ENCODE results near the gene TRIO.

The TRIO gene

GRCh38 chr5:14256026-14256690 is 113.0 kb downstream of the TRIO start:
- no peak overlapping the region for H3K9ac ChIP-seq (ENCODE audit: low read length)
- H3K4me3 ChIP-seq (ENCODE audit: insufficient read depth, low read length, poor library complexity, severe bottlenecking) = no peak overlapping the region
- no peak overlapping the region for H3K27ac ChIP-seq (ENCODE audit: low read depth, low read length)
- no peak overlapping the region for H3K4me2 ChIP-seq (ENCODE audit: low read depth, low read length, poor library complexity, severe bottlenecking)
- 0 out of 2 replicates have a peak, but pooled peaks cover 4% of the 10 kb centered on the region for H3K9me3 ChIP-seq (ENCODE audit: insufficient read depth, low read length)
- H4K20me1 ChIP-seq (ENCODE audit: low read depth, low read length) = peaks cover 16% of the 10 kb centered on the region; the same call in 1 of the 2 replicates
- H3K36me3 ChIP-seq (ENCODE audit: low read length) = no peaks in the 10 kb centered on the region
- no peaks in the 10 kb centered on the region for H3F3A ChIP-seq (ENCODE audit: insufficient read depth)
- no peaks in the 10 kb centered on the region for H3K27me3 ChIP-seq (ENCODE audit: low read length)
- H2AFZ ChIP-seq (ENCODE audit: low read depth, low read length, severe bottlenecking) = no peak overlapping the region
- H3K9me2 ChIP-seq (replicated peaks; ENCODE audit: insufficient read depth, low read length) = no peaks in the 10 kb centered on the region
- no peak for TF ChIP-seq EZH2phosphoT487 (conservative IDR thresholded peaks at IDR 0.05; ENCODE audit: low read length)
- TF ChIP-seq CTCF (IDR thresholded peaks at IDR 0.05; ENCODE audit: insufficient read depth, low read length, poor library complexity, severe bottlenecking) = no peak
- no peaks in the 10 kb centered on the region for H3K79me2 ChIP-seq (ENCODE audit: insufficient read depth, low read length)

GRCh38 chr5:14256756-14257393 is 113.7 kb downstream of the TRIO start:
- TF ChIP-seq EZH2phosphoT487 (conservative IDR thresholded peaks at IDR 0.05; ENCODE audit: low read length) (no peak), CTCF (IDR thresholded peaks at IDR 0.05; ENCODE audit: insufficient read depth, low read length, poor library complexity, severe bottlenecking) (no peak)
- H3K9ac ChIP-seq (ENCODE audit: low read length) = no peak overlapping the region
- H3K4me2 ChIP-seq (ENCODE audit: low read depth, low read length, poor library complexity, severe bottlenecking) = no peak overlapping the region
- H3K4me3 ChIP-seq (ENCODE audit: insufficient read depth, low read length, poor library complexity, severe bottlenecking) = no peak overlapping the region
- no peak overlapping the region for H2AFZ ChIP-seq (ENCODE audit: low read depth, low read length, severe bottlenecking)
- no peak overlapping the region for H3K27ac ChIP-seq (ENCODE audit: low read depth, low read length)
- no peaks in the 10 kb centered on the region for H3K9me2 ChIP-seq (replicated peaks; ENCODE audit: insufficient read depth, low read length)
- no peaks in the 10 kb centered on the region for H3K36me3 ChIP-seq (ENCODE audit: low read length)
- no peaks in the 10 kb centered on the region for H3K27me3 ChIP-seq (ENCODE audit: low read length)
- H3K9me3 ChIP-seq (ENCODE audit: insufficient read depth, low read length) = 0 out of 2 replicates have a peak, but pooled peaks cover 4% of the 10 kb centered on the region
- H3K79me2 ChIP-seq (ENCODE audit: insufficient read depth, low read length) = no peaks in the 10 kb centered on the region
- no peaks in the 10 kb centered on the region for H3F3A ChIP-seq (ENCODE audit: insufficient read depth)
- 0 out of 2 replicates have a peak, but pooled peaks cover 13% of the 10 kb centered on the region for H4K20me1 ChIP-seq (ENCODE audit: low read depth, low read length)

- Histone ChIP-seq H3K9me3 (ENCODE audit: insufficient read depth, low read length) (0 out of 2 replicates have a peak, but pooled peaks cover 4% of the 10 kb centered on the region), H3K27me3 (ENCODE audit: low read length) (no peaks in the 10 kb centered on the region), H4K20me1 (ENCODE audit: low read depth, low read length) (0 out of 2 replicates have a peak, but pooled peaks cover 9% of the 10 kb centered on the region), H3K9ac (ENCODE audit: low read length) (no peak overlapping the region), H3F3A (ENCODE audit: insufficient read depth) (no peaks in the 10 kb centered on the region), H3K27ac (ENCODE audit: low read depth, low read length) (no peak overlapping the region), H3K4me2 (ENCODE audit: low read depth, low read length, poor library complexity, severe bottlenecking) (no peak overlapping the region), H3K9me2 (replicated peaks; ENCODE audit: insufficient read depth, low read length) (no peaks in the 10 kb centered on the region), H3K4me3 (ENCODE audit: insufficient read depth, low read length, poor library complexity, severe bottlenecking) (no peak overlapping the region), H3K36me3 (ENCODE audit: low read length) (no peaks in the 10 kb centered on the region), H3K79me2 (ENCODE audit: insufficient read depth, low read length) (no peaks in the 10 kb centered on the region), H2AFZ (ENCODE audit: low read depth, low read length, severe bottlenecking) (no peak overlapping the region)
- TF ChIP-seq CTCF (IDR thresholded peaks at IDR 0.05; ENCODE audit: insufficient read depth, low read length, poor library complexity, severe bottlenecking) (no peak), EZH2phosphoT487 (conservative IDR thresholded peaks at IDR 0.05; ENCODE audit: low read length) (no peak)
Observed at GRCh38 chr5:14257995-14258403, 114.9 kb downstream of the TRIO start.
